OCI-LY7 (cell line): ENCODE results near the gene DDR1.

ENCODE experiments used
- CTCF ChIP-seq: fragments of 200-600 bp; sonication (generic); conservative IDR thresholded peaks from 2 replicates; pipeline ENCODE4 v1.5.1; 2014; ENCODE audit warnings: mild to moderate bottlenecking, antibody characterized with exemption, low read length, moderate library complexity, mixed read lengths
- EZH2phosphoT487 ChIP-seq: fragments of 200-600 bp; sonication (generic); IDR thresholded peaks from 2 replicates; pipeline ENCODE4 v1.6.1; 2018; ENCODE audit warnings: low read depth, borderline replicate concordance, mild to moderate bottlenecking, mixed run types, antibody characterized with exemption, low read length, moderate library complexity, mixed read lengths

GRCh38 chr6:30896541-30896940 lies 12.2 kb downstream of the DDR1 start:
- no peak for TF ChIP-seq CTCF
- TF ChIP-seq EZH2phosphoT487 = no peak
